Fibroblast of lung (primary cell): ENCODE measurements around the gene RNF150.

Experiments used
- CTCF ChIP-seq, 2 donors: IDR thresholded peaks in 1 of 2; conservative IDR thresholded peaks in 1 of 2; 1 replicate in 1 of 2; 2 replicates in 1 of 2; pipeline ENCODE4 v1.5.1; 2011 to 2012; ENCODE audit warnings: low read length in 2 of 2, control low read depth in 1 of 2, inconsistent platforms in 1 of 2, low read depth in 1 of 2, mild to moderate bottlenecking in 1 of 2
- EZH2 ChIP-seq: IDR thresholded peaks from 2 replicates; pipeline ENCODE4 v1.5.1; 2012; ENCODE audit warnings: low read length, control low read depth, mild to moderate bottlenecking; ENCODE audit errors: missing control alignments

GRCh38 chr4:141101511-141101910 lies 31.8 kb downstream of the RNF150 start:
- TF ChIP-seq CTCF (conservative IDR thresholded peaks at IDR 0.05 in 1 of 2, IDR thresholded peaks at IDR 0.05 in 1 of 2; ENCODE audit: low read depth in 1 of 2, low read length in 2 of 2), result no peak
- TF ChIP-seq EZH2, result no peak
